GM11168 (cell line): Measurements from ENCODE around the gene PINLYP.

Experiments
- in situ Hi-C: fragments of 300-500 bp; cut with MboI; formaldehyde crosslinking; loops from one replicate; pipeline ENCODE4 v1.12.0; 2022; ENCODE audit warnings: low sequenced_read_pairs; ENCODE audit not compliant: unreplicated experiment

PINLYP gene

DNA sequence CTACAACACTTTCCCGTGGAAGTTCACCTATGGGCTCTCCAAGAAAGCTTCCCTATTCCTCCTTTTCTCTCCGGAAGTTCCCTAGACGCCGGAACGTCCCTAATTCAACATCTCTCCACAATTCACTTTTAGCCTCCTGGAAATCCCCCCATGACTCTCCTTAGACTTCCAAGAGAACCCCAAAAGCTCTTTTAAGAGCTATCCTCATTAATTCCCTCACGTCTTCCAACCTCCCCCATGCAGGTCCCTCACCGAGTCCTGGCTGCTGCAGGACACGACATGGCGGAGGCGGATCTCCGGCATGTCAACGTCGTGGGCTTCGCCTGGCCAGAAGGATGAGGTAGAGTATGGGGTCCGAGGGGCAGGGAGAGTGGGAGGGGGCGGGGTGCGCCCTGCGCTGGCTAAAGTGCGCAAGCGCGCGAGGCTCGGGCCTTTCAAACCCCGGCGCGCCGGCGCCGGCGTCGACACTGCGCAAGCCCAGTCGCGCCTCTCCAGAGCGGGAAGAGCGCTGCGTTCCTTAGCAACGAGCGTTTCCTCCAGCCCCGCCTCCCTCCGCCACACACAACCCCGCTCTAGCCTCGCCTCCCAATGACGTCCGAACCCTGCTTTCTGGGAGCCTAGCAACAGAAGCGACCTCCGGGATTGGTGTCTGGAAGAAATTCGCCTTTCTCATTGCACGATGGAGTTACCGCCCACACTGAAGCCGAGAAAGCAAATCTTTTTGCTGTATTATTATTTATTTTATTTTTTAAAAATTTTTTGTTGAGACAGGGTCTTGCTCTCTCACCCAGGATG, at the start of gene PINLYP, which contains the start of gene XRCC1:
PINLYP (plus strand) TSS at position 646 of the 795 bp plus-strand sequence. CDS start 1,391 bp downstream, outside the sequence.
XRCC1 (minus strand) TSS at position 372 of the 795 bp plus-strand sequence; CDS start at position 303, 69 bp downstream.
- in situ Hi-C loops: no loop called here

DNA sequence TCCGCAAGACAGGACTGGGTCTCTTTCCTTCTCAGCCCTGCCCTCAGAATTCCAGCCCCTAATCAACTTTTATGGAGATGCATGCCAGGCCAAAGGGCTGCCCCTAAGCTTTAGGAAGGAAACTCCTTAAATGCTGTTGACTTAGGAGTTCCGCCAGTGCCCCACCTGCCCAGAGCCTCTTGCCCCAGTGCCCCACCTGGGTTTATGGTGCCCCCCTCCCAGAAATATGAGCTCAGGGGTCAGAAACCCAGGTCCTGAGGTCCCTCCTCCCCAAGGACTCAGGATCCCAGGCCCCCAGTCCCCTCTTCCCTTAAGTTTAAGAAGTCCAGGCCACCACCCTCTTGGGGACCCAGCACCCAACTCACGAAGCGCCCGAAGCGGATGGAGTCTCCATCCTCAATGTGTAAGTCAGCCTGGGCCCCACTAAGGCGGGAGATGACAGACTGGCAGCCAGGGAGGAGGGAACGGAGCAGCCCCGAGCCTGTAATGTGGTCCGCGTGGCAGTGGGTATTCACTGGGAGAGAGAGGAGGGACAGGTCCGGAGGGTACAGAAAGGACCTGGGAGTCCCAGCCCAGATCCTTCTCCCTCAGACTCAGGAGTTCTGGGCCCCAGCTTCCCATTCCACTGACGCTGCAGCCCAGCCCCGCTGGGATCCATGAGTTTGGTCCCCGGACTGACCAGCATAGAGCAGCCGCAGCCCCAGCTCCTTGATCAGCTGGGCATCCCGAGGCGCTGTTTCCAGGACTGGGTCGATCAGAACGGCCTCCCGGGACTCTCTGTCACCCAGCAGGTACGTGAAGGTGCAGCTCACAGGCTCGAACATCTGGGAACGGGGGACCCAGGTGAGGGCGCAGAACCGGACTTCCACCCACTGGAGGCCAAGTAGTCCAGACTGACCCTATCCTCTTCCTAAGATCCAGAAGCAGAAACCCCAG, 49.5 kb upstream of the PINLYP start:
- in situ Hi-C loops: no loop called here

DNA sequence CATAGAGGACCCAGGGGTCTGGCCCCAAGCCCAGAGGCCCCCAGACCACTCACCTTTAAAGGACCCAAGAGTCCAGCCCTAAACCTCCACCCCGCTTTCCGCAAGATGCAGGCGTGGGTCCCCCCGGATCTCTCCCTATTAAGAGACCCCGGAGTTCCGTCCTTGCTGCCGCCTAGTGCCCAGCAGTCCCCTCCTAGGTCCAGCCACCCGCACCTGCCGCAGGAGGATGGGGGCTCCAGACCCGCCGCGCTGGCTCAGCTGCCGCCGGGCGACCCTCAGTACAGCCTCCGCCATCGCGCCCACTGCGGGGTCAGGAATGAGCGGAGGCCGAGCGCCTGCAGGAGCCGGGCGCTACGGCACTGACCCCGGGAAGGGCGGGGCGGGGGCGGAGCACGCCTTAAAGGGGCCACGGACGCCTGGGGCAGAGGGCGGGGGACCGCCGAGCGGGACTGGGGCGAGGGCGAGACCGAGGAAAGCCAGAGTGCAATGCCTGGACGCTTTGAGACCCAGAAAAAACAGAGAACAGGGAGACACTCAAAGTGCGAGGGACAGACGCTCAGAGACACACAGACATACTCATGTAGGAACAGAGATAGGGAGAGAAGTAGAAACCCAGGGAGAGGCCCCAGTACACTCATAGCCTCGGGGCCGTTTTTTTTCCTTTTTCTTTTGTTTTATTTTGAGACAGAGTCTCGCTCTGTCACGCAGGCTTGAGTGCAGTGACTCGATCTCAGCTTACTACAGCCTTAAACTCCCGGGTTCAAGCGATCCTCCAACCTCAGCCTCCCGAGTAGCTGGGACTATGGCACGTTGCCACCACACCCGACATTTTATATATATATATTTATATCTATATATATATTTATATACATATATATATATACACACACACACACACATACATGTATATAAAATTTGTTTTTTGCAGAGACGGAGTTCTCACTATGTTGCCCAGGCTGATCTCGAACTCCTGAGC, 48.4 kb upstream of the PINLYP start, which contains the start of gene ETHE1:
ETHE1 (minus strand) TSS at position 318 of the 976 bp plus-strand sequence; CDS start at position 294, 24 bp downstream.
- in situ Hi-C loops: no loop called here

DNA sequence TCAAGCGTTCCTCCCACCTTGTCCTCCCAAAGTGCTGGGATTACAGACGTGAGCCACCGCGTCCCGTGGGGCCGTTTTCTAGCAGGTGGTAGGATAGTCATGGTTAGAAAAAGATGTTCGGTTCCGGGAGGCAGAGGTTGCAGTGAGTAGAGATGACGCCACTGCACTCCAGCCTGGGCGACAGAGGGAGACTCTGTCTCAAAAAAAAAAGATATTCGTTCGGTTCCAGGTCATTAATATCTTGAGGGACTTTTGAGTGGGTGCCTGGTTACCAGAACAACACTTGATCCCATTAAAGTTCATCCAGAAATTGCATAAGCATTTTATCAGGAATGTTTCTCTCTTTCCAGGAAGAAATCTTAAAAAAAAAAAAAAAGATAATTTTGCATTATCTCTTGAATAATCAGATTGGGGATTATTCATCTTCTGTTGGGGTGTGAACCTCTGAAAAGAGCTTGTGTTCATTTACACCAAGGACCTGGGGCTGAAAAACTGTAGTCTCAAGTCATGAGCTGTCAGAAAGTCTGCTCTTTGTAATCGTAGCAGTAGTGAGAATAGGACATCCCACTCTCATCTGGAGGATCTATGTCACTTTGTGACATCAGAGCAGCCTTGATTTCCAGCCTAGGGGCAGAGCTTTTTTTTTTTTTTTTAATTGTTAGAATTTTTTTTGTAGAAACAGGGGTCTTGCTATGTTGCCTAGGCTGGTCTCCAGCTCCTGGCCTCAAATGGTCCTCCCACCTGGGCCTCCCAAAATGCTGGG, 47.6 kb upstream of the PINLYP start:
- in situ Hi-C loops: no loop called here

DNA sequence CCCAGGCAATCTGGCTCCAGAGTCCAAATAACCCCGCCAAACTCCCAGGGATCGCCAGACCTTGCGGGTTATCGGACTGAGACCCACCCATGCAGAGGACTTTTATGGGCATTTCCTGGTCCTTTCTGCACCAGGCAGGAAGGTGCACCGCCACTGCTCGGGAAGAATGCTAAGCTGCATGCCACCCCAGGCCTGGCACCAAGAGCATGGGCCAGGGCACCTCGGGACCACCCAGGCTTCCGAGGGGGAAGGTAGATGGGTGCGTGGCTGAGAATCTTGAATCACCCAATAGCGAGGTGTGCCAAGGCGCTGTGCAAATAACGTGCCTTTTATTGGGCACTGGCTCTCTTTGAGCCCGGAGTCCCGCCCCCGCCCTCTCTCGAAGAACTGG, 43.0 kb upstream of the PINLYP start:
- in situ Hi-C loops: no loop called here

DNA sequence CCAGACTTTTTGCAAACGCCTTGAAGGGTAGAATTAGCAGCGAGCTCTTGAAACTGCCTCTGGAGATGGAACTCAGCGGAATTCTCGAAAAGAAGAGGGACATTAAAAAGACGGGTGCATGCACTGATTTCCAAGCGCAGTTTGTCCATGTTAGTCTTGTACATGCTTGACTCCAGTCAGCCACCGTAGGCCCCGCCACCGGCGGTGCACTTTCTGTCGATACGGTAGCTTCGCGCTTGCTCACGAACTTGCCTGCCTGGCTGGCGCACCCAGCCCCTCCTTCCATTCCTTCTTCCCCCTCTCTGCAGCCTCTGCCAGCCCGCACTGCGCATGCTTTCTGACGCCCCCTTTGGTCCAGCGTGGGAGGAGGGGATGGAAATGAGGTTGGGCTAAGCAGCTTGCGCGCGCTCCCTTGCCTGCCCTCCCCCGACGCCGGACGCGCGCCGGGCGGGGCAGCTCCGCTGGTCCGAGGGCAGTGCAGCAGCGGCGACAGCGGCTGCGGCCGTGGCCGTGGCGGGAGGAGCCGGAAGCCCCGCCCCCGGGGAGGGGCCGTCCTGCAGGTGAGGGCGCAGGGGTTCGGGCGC, 42.5 kb upstream of the PINLYP start, which contains the start of gene ZNF575:
ZNF575 (plus strand) TSS at position 227 of the 584 bp plus-strand sequence. CDS start 1,235 bp downstream, outside the sequence.
- in situ Hi-C loops: no loop called here

DNA sequence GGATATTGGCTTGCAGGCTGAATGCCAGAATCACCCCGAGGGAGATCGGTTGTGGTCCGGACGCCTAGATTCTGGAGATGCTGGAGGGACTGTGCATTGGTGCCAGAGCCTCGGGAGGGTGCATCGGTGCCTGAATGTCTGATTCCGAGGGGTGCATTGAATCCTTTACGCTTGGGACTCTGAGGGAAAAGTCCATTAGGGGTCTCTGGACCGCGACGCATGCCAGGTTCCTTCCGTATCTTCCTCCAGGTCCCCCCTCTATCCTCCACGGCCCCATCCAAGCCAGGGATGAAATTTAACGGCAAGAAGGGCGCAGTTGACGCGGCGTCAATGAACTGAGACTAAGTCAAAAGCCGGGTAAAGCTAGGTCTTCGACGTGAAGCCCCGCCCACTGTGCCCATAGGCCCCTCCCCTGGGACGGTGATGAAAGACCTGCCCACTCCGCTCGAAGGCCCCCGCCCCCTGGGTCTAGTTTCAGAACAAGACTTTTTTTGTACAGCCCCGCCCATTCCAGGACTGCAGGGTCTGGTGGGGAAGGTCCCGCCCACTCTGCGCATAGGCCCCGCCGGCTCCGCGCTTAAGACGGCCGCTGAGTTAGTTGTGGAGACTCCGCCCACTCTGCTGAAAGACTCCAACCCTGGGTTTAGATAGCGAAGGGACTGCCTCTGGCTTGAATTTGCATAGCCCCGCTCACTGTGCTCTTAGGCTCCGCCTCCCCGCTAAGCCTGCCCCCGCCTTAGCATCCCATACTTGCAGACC, 41.9 kb upstream of the PINLYP start:
- in situ Hi-C loops: no loop called here

DNA sequence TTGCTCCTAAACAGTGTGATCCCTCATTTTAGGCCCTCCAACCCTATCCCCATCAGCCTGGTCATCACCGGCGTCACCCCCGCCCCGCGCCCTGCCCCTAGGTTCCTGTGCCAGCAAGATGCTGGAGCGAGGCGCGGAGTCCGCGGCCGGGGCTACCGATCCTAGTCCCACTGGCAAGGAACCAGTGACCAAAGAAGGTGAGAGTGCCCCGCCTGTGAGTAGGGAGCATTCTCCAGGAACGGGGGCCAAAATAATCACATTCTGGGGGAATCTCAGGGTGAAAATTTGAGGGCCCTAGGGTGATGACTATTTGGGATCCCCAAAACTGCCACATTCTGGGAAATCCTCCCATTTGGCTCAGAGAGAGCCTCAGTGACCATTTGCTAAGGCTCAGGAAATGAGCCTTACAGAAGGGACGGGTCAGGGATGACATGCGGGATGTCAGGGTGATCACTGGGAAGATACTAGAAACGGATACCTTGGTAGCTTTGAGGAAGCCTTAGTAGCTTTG, 41.2 kb upstream of the PINLYP start:
- in situ Hi-C loops: no loop called here

DNA sequence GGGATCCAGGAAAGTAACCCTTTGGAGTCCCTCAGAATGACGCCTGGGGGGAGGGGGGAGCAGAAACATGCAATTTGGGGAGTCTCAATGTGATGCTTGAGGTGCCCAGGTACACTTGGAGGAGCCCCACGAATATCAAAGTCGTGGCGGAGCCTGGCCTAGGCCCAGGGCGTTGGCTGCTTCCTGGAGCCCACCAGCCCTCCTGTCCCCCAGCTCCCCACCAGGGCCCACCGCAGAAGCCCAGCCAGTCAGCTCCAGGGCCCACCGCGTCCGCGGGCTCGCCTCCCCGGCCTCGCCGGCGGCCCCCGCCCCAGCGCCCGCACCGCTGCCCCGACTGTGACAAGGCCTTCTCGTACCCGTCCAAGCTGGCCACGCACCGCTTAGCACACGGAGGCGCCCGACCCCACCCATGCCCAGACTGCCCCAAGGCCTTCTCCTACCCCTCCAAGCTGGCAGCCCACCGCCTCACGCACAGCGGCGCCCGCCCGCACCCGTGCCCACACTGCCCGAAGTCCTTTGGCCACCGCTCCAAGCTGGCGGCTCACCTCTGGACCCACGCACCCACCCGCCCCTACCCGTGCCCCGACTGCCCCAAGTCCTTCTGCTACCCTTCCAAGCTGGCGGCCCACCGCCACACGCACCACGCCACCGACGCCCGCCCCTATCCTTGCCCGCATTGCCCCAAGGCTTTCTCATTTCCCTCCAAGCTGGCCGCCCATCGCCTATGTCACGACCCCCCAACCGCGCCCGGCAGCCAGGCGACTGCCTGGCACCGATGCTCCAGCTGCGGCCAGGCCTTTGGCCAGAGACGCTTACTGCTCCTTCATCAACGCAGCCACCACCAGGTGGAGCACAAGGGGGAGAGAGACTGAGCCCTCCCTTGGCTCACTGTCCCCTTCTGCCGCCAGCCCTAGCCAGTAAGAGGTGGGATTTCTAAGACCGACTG, 40.5 kb upstream of the PINLYP start:
- in situ Hi-C loops: no loop called here

DNA sequence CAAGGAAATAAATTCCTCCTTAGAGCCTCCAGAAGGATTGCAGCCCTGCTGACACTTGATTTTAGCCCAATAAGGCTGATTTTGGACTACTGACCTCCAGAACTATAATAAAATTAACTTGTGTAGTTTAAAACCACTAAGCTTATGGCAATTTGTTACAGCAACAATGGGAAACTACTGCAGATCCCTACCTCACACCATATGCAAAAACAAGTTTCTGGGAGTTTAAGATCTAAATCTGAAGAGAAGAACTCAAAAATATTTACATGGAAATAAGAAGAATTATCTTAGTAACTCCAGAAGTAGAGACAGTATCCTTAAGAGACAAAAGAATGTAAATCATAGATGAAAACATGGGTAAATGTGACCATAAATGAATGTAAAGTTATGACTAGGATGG, 36.7 kb upstream of the PINLYP start:
- in situ Hi-C loops: no loop called here

DNA sequence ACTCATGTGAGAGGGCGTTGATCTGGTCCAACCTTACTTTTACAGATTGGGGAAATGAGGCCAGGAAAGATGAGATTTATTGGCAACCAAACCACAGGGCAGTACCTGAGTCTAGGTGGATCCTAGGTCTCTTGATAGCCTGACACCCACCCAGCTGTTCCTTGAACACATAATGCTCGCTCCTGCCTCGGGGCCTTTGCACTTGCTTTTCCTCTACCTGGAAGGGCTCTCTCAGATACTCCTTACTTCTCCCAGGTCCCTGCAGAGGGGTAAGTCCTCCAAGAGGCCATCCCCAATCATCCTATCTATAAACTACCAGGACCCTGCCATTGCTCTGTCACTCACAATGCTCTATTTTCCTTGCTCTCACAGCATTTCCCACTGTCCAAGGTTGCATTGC, 35.2 kb upstream of the PINLYP start:
- in situ Hi-C loops: no loop called here

DNA sequence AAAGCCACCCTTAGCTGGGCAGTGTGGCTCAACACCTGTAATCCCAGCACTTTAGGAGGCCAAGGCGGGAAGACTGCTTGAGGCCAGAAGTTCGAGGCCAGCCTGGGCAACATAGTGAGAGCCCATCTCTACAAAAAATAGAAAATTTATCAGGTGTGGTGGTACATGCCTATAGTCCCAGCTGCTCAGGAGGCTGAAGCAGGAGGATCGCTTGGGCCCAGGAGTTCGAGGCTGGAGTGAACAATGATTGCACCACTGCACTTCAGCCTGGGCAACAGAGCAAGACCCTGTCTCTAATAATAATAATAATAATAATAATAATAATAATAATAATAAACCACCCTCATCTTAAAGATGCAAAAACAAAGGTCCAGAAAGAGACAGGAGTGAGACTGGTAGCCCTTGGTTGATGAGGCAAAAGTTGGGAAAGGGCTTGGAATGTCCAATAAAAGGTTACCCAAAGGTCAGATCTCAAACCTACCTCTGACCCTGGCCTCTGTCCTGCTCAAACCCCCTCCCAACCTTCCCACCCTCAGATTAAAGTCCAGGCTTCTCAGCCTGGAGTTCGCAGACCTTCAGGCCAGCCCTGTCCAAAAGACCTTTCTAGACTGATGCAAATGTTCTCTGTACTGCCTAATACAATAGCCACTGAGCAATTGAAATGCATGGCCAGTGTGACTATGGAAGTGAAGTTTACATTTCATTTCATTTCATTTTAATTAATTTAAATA, 33.5 kb upstream of the PINLYP start:
- in situ Hi-C loops: no loop called here

DNA sequence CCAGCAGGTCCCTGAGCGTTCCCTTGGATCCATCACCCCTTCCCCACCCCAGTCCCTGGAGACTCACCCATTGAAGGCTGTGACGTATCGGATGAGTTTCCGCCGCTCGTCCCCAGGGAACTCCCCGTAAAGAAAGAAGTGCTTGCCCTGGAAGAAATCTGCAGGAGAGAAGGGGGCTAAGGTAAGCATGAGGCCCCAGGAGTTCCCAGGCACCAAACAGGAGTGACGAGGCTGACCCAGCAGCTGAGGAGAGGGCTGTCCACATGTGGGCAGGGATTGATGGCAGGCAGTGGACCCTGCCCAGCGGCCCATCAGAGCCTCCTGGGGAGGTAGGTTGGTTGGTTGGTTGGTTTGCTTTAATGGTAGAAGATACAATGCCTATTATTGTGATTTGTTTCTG, 31.5 kb upstream of the PINLYP start:
- in situ Hi-C loops: no loop called here

DNA sequence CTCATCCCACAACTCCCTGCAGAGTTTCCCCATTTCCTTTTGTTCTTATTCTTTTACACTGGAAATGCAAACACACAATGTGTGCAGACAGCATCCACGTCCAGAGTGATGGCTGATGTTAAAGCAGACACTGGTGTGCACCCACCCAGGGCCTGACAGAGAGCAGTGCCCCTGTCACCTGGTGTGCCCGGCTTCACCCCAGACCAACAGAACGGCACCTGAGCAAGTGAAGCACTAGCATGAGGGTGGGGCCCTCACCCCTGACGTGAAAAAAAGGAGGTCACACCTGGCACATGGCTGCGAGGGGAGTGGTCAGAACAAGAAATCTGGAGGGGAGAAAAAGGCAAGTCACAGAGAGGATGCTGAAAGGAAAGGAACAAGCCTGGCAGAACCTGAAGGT, 30.3 kb upstream of the PINLYP start:
- in situ Hi-C loops: no loop called here

DNA sequence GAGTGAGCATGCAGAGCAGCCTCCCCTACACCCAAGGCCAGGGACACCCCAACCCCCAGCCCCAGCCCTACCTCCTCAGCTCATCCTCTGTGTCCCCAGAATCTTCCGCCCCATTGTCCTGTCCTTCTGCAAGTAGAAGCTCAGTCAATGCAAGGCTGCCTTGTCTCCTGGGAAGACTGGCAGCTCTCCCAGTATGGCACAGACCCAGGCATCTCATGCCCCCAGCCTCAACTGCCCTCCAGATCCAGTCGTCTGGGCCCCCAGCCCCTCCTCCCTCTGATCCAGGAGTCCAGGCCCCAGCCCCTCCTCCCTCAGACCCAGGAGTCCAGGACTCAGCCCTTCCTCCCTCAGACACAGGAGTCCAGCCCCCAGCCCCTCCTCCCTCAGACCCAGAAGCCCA, 29.6 kb upstream of the PINLYP start:
- in situ Hi-C loops: no loop called here

DNA sequence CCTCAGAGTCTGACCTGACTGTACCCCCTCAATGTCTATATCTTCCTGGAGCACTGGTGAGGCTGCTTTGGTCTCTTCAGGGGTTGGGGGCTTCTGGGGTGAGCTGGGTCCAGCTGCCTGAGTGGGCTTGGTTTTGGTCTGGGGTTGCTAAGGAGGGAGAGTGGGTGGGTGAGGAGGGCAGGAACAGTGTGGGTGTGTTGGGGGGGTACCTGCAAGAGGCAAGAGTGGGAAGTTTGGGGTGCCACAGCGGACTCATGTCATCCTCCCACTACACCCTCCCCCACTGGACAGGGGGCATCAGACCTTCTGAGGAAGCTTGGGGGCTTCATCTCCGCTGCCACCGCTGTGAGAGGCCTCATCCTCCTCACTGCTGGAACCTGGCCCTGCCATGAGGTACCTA, 29.0 kb upstream of the PINLYP start:
- in situ Hi-C loops: no loop called here
